NCI-H187 (cell line): ENCODE measurements around the gene INAVA.
"Not testable (repeated sequence)": the region's sequence is repeated elsewhere in the genome, so short reads cannot be mapped to it uniquely, and the experiment has no call there.

Experiments
- DNase-seq, 2 experiments: peaks; one replicate each; lab custom pipeline; 2025; lab: John Stamatoyannopoulos, UW

The INAVA gene

GRCh38 chr1:200919386-200919785 lies 24.7 kb downstream of the INAVA start:
- DNase-seq = no peak

GRCh38 chr1:200921571-200922110 lies 26.9 kb downstream of the INAVA start:
- no peak for DNase-seq

- no peak for DNase-seq
Measured at GRCh38 chr1:200922406-200922805, 27.7 kb downstream of the INAVA start.

- no peak for DNase-seq
Measured at GRCh38 chr1:200923601-200924000, 28.9 kb downstream of the INAVA start.

GRCh38 chr1:200925831-200926230 lies 31.1 kb downstream of the INAVA start:
- DNase-seq = no peak

GRCh38 chr1:200929530-200930278 lies 35.0 kb downstream of the INAVA start:
- DNase-seq = no peak

GRCh38 chr1:200930285-200930684 lies 35.6 kb downstream of the INAVA start:
- not testable (repeated sequence) for DNase-seq

- DNase-seq = no peak
Measured at GRCh38 chr1:200931776-200932175, 37.1 kb downstream of the INAVA start.

- no peak for DNase-seq
Measured at GRCh38 chr1:200934676-200935245, 40.1 kb downstream of the INAVA start.

- DNase-seq = not testable (repeated sequence)
Measured at GRCh38 chr1:200935286-200935962, 40.7 kb downstream of the INAVA start.

GRCh38 chr1:200938955-200939354 lies 44.3 kb downstream of the INAVA start:
- no peak for DNase-seq

GRCh38 chr1:200945111-200945510 lies 50.4 kb downstream of the INAVA start:
- DNase-seq = no peak

GRCh38 chr1:200947059-200947566 lies 52.4 kb downstream of the INAVA start:
- DNase-seq = no peak

GRCh38 chr1:200949626-200950025 lies 54.9 kb downstream of the INAVA start:
- DNase-seq = no peak

- no peak for DNase-seq
Measured at GRCh38 chr1:200951016-200951415, 56.3 kb downstream of the INAVA start.

GRCh38 chr1:200954434-200954833 lies 59.7 kb downstream of the INAVA start:
- no peak for DNase-seq

GRCh38 chr1:200958597-200958996 lies 63.9 kb downstream of the INAVA start:
- DNase-seq = no peak

GRCh38 chr1:200959411-200959921 lies 64.8 kb downstream of the INAVA start:
- DNase-seq = no peak

- DNase-seq = no peak
Measured at GRCh38 chr1:200960236-200960947, 65.7 kb downstream of the INAVA start.

GRCh38 chr1:200960948-200961340 lies 66.2 kb downstream of the INAVA start:
- DNase-seq = no peak

- not testable (repeated sequence) for DNase-seq
Measured at GRCh38 chr1:200962151-200962550, 67.5 kb downstream of the INAVA start.

GRCh38 chr1:200962631-200963030 lies 67.9 kb downstream of the INAVA start:
- no peak for DNase-seq
